Ectodermal cell (in vitro differentiated cells): Measurements from ENCODE around the gene PHOSPHO1.
"Not testable (repeated sequence)": the region's sequence is repeated elsewhere in the genome, so short reads cannot be mapped to it uniquely, and the experiment has no call there.

Source experiments
- H3K27ac ChIP-seq: 2 replicates; pipeline ENCODE4 v1.7.0; 2013; ENCODE audit warnings: mild to moderate bottlenecking, low read depth, low read length; ENCODE audit not compliant: insufficient read depth, poor library complexity, severe bottlenecking
- H3K27me3 ChIP-seq: 2 replicates; pipeline ENCODE4 v1.7.0; 2013; ENCODE audit warnings: mild to moderate bottlenecking, low read length; ENCODE audit not compliant: insufficient read depth, control insufficient read depth, poor library complexity, severe bottlenecking
- H3K36me3 ChIP-seq: one replicate; pipeline ENCODE4 v1.7.0; 2013; ENCODE audit warnings: low read length; ENCODE audit not compliant: control insufficient read depth, insufficient read depth
- H3K4me1 ChIP-seq: one replicate; pipeline ENCODE4 v1.7.0; 2013; ENCODE audit warnings: low read length; ENCODE audit not compliant: control insufficient read depth, insufficient read depth
- H3K4me3 ChIP-seq: 2 replicates; pipeline ENCODE4 v1.7.0; 2013; ENCODE audit warnings: low read depth, low read length, control low read depth; ENCODE audit not compliant: insufficient read depth
- H3K9me3 ChIP-seq: 2 replicates; pipeline ENCODE4 v1.7.0; 2013; ENCODE audit warnings: mild to moderate bottlenecking, low read length, moderate library complexity; ENCODE audit not compliant: control insufficient read depth
- WGBS, 2 experiments: methylation state at CpG; one replicate each; pipeline ENCODE4 v1.1.7; 2013; ENCODE audit warnings: missing lambda C conversion rate in 2 of 2; 5-methylcytosine and 5-hydroxymethylcytosine counted together

Gene PHOSPHO1

GRCh38 chr17:49175978-49176377 lies 54.6 kb downstream of the PHOSPHO1 start:
- 94% methylated on average over 11 of the region's 11 CpGs for WGBS, 2 experiments
- not testable (repeated sequence) for H3K36me3 ChIP-seq, H3K4me1 ChIP-seq, H3K27me3 ChIP-seq, H3K9me3 ChIP-seq, H3K4me3 ChIP-seq, H3K27ac ChIP-seq
